Karpas-422 (cell line): Measurements from ENCODE around the gene IBSP. TPM values are rescaled to one million over a fixed set of nuclear protein-coding genes. Genes with fewer than 3 reads are reported as not detected.
A peak's percentile ranks its signal among the peaks of the same experiment; 100 is the strongest.

ENCODE experiments used
- DNase-seq: peaks from one replicate; pipeline ENCODE4 v3.0.0-alpha.2; 2015
- H2AFZ ChIP-seq: fragments of 200-600 bp; sonication (generic); 2 replicates; pipeline ENCODE4 v1.6.1; 2014; ENCODE audit warnings: antibody characterized with exemption, low read length, mixed read lengths
- H3K27ac ChIP-seq: fragments of 200-600 bp; sonication (generic); 2 replicates; pipeline ENCODE4 v1.5.1; 2014; ENCODE audit warnings: mild to moderate bottlenecking, low read length, moderate library complexity
- H3K27me3 ChIP-seq: fragments of 200-600 bp; sonication (generic); 2 replicates; pipeline ENCODE4 v1.6.1; 2014; ENCODE audit warnings: low read length, mixed read lengths
- H3K36me3 ChIP-seq: fragments of 200-600 bp; sonication (generic); 2 replicates; pipeline ENCODE4 v1.6.1; 2014; ENCODE audit warnings: low read length, mixed read lengths; ENCODE audit not compliant: insufficient read depth
- H3K4me1 ChIP-seq: fragments of 200-600 bp; sonication (generic); 2 replicates; pipeline ENCODE4 v1.6.1; 2014; ENCODE audit warnings: mild to moderate bottlenecking, low read length, mixed read lengths
- H3K4me2 ChIP-seq: fragments of 200-600 bp; sonication (generic); 2 replicates; pipeline ENCODE4 v1.6.1; 2014; ENCODE audit warnings: low read length, low read depth, mild to moderate bottlenecking; ENCODE audit not compliant: poor library complexity, severe bottlenecking
- H3K4me3 ChIP-seq: fragments of 200-600 bp; sonication (generic); 2 replicates; pipeline ENCODE4 v1.5.1; 2014; ENCODE audit warnings: mild to moderate bottlenecking, antibody characterized with exemption, low read length, mixed read lengths
- H3K79me2 ChIP-seq: fragments of 200-600 bp; sonication (generic); 2 replicates; pipeline ENCODE4 v1.6.1; 2014; ENCODE audit warnings: mild to moderate bottlenecking, low read length, mixed read lengths
- H3K9ac ChIP-seq: fragments of 200-600 bp; sonication (generic); 2 replicates; pipeline ENCODE4 v1.6.0; 2014; ENCODE audit warnings: low read length
- H3K9me2 ChIP-seq: fragments of 200-600 bp; sonication (generic), shearing (Covaris generic); replicated peaks from 2 replicates; pipeline ENCODE4 v1.6.0; 2014; ENCODE audit warnings: mild to moderate bottlenecking, low read length, moderate library complexity; ENCODE audit not compliant: insufficient read depth
- H3K9me3 ChIP-seq: fragments of 300-700, 200-600 bp; sonication (generic); 2 replicates; pipeline ENCODE4 v1.6.1; 2014; ENCODE audit warnings: low read length, mixed read lengths
- H4K20me1 ChIP-seq: fragments of 200-600 bp; sonication (generic); 2 replicates; pipeline ENCODE4 v1.6.1; 2014; ENCODE audit warnings: mild to moderate bottlenecking, antibody characterized with exemption, low read length, low read depth; ENCODE audit not compliant: insufficient read depth
- total RNA-seq: library from RNA; depleted of rRNA; stranded (reverse); fragments of >200 nt; shearing (Covaris generic); gene quantifications from 2 replicates; pipeline ENCODE4 v1.2.3, GENCODE V29; 2014; ENCODE audit warnings: low replicate concordance

The IBSP gene
- total RNA-seq, 1 experiment from 2014 or later = not detected

GRCh38 chr4:87839592-87839946 is 40.2 kb downstream of the IBSP start:
- H3K27me3 ChIP-seq = no peaks in the 10 kb centered on the region
- no peaks in the 10 kb centered on the region for H3K9me2 ChIP-seq
- H3K79me2 ChIP-seq = no peaks in the 10 kb centered on the region
- H3K36me3 ChIP-seq = no peaks in the 10 kb centered on the region
- no peak overlapping the region for H3K4me2 ChIP-seq
- DNase-seq = no peak
- H4K20me1 ChIP-seq = no peaks in the 10 kb centered on the region
- no peak overlapping the region for H2AFZ ChIP-seq
- H3K9me3 ChIP-seq = no peaks in the 10 kb centered on the region
- H3K4me3 ChIP-seq = no peak overlapping the region
- H3K4me1 ChIP-seq = no peaks in the 10 kb centered on the region
- no peak overlapping the region for H3K27ac ChIP-seq
- no peak overlapping the region for H3K9ac ChIP-seq

- H3K9me2 ChIP-seq = no peaks in the 10 kb centered on the region
- no peak overlapping the region for H3K27ac ChIP-seq
- no peaks in the 10 kb centered on the region for H3K79me2 ChIP-seq
- H3K27me3 ChIP-seq = no peaks in the 10 kb centered on the region
- no peaks in the 10 kb centered on the region for H3K4me1 ChIP-seq
- H3K4me3 ChIP-seq = no peak overlapping the region
- no peak overlapping the region for H3K9ac ChIP-seq
- H3K9me3 ChIP-seq = no peaks in the 10 kb centered on the region
- H4K20me1 ChIP-seq = no peaks in the 10 kb centered on the region
- H3K4me2 ChIP-seq = no peak overlapping the region
- DNase-seq = no peak
- H2AFZ ChIP-seq = no peak overlapping the region
- no peaks in the 10 kb centered on the region for H3K36me3 ChIP-seq
Measured at GRCh38 chr4:87840149-87840548, 40.8 kb downstream of the IBSP start.

GRCh38 chr4:87843936-87844335 is 44.6 kb downstream of the IBSP start:
- Histone ChIP-seq H3K4me3 (no peak overlapping the region), H3K36me3 (no peaks in the 10 kb centered on the region), H2AFZ (no peak overlapping the region), H3K27ac (no peak overlapping the region), H3K4me1 (peaks cover 4% of the 10 kb centered on the region), H3K9ac (no peak overlapping the region), H3K4me2 (no peak overlapping the region), H3K27me3 (no peaks in the 10 kb centered on the region), H3K79me2 (no peaks in the 10 kb centered on the region), H4K20me1 (no peaks in the 10 kb centered on the region), H3K9me3 (no peaks in the 10 kb centered on the region), H3K9me2 (no peaks in the 10 kb centered on the region)
- no peak for DNase-seq

- no peaks in the 10 kb centered on the region for H3K79me2 ChIP-seq
- DNase-seq = no peak
- H3K9ac ChIP-seq = no peak overlapping the region
- H4K20me1 ChIP-seq = no peaks in the 10 kb centered on the region
- no peak overlapping the region for H3K27ac ChIP-seq
- H3K4me3 ChIP-seq = no peak overlapping the region
- peaks cover 4% of the 10 kb centered on the region for H3K4me1 ChIP-seq
- H2AFZ ChIP-seq = no peak overlapping the region
- no peaks in the 10 kb centered on the region for H3K36me3 ChIP-seq
- H3K9me3 ChIP-seq = no peaks in the 10 kb centered on the region
- H3K9me2 ChIP-seq = no peaks in the 10 kb centered on the region
- H3K4me2 ChIP-seq = no peak overlapping the region
- H3K27me3 ChIP-seq = no peaks in the 10 kb centered on the region
Measured at GRCh38 chr4:87844452-87844851, 45.1 kb downstream of the IBSP start.

GRCh38 chr4:87846226-87846625 is 46.9 kb downstream of the IBSP start:
- no peaks in the 10 kb centered on the region for H4K20me1 ChIP-seq
- no peaks in the 10 kb centered on the region for H3K27me3 ChIP-seq
- H3K9ac ChIP-seq = no peak overlapping the region
- H3K36me3 ChIP-seq = no peaks in the 10 kb centered on the region
- DNase-seq = no peak
- H3K4me3 ChIP-seq = no peak overlapping the region
- H3K27ac ChIP-seq = no peak overlapping the region
- no peaks in the 10 kb centered on the region for H3K9me2 ChIP-seq
- no peaks in the 10 kb centered on the region for H3K9me3 ChIP-seq
- H3K4me1 ChIP-seq = peaks cover 4% of the 10 kb centered on the region
- no peaks in the 10 kb centered on the region for H3K79me2 ChIP-seq
- no peak overlapping the region for H3K4me2 ChIP-seq
- H2AFZ ChIP-seq = no peak overlapping the region

GRCh38 chr4:87848622-87849351 is 49.4 kb downstream of the IBSP start:
- Histone ChIP-seq H4K20me1 (no peaks in the 10 kb centered on the region), H3K4me1 (peaks cover 4% of the 10 kb centered on the region), H3K9me2 (no peaks in the 10 kb centered on the region), H3K36me3 (no peaks in the 10 kb centered on the region), H3K4me3 (no peak overlapping the region), H3K27me3 (no peaks in the 10 kb centered on the region), H3K79me2 (no peaks in the 10 kb centered on the region), H3K4me2 (peak overlapping the region; percentile 35), H3K9ac (no peak overlapping the region), H2AFZ (no peak overlapping the region), H3K27ac (no peak overlapping the region), H3K9me3 (no peaks in the 10 kb centered on the region)
- DNase-seq = peak; percentile 80

- H3K9me3 ChIP-seq = no peaks in the 10 kb centered on the region
- DNase-seq = no peak
- H3K4me2 ChIP-seq = no peak overlapping the region
- no peaks in the 10 kb centered on the region for H3K27me3 ChIP-seq
- H3K36me3 ChIP-seq = no peaks in the 10 kb centered on the region
- H3K79me2 ChIP-seq = no peaks in the 10 kb centered on the region
- no peak overlapping the region for H3K27ac ChIP-seq
- H2AFZ ChIP-seq = no peak overlapping the region
- no peak overlapping the region for H3K4me3 ChIP-seq
- H3K4me1 ChIP-seq = peaks cover 4% of the 10 kb centered on the region
- no peaks in the 10 kb centered on the region for H4K20me1 ChIP-seq
- H3K9ac ChIP-seq = no peak overlapping the region
- H3K9me2 ChIP-seq = no peaks in the 10 kb centered on the region
Measured at GRCh38 chr4:87849612-87850011, 50.3 kb downstream of the IBSP start.

- Histone ChIP-seq H3K9me2 (no peaks in the 10 kb centered on the region), H3K27ac (no peak overlapping the region), H3K9ac (no peak overlapping the region), H3K79me2 (no peaks in the 10 kb centered on the region), H3K9me3 (no peaks in the 10 kb centered on the region), H3K27me3 (no peaks in the 10 kb centered on the region), H2AFZ (no peak overlapping the region), H4K20me1 (no peaks in the 10 kb centered on the region), H3K36me3 (no peaks in the 10 kb centered on the region), H3K4me1 (peaks cover 4% of the 10 kb centered on the region), H3K4me2 (no peak overlapping the region), H3K4me3 (no peak overlapping the region)
- DNase-seq = no peak
Measured at GRCh38 chr4:87851332-87851731, 52.0 kb downstream of the IBSP start.
